ACC112 (cell line): Measurements from ENCODE around the gene TADA3.

ENCODE experiments used
- H2AFZ ChIP-seq: fragments of 200-600 bp; sonication (generic); one replicate; pipeline ENCODE4 v1.6.0; 2017; ENCODE audit warnings: antibody characterized with exemption, low read length; ENCODE audit not compliant: unreplicated experiment
- H3K27ac ChIP-seq: fragments of 200-600 bp; sonication (generic); 2 replicates; pipeline ENCODE4 v1.5.1; 2014; ENCODE audit warnings: low read depth, mild to moderate bottlenecking, antibody characterized with exemption, low read length, moderate library complexity
- H3K27me3 ChIP-seq: fragments of 200-600 bp; sonication (generic); 2 replicates; pipeline ENCODE4 v1.6.1; 2014; ENCODE audit warnings: mild to moderate bottlenecking, antibody characterized with exemption, low read length, moderate library complexity, mixed read lengths; ENCODE audit not compliant: insufficient read depth
- H3K36me3 ChIP-seq: fragments of 200-600 bp; sonication (generic); 2 replicates; pipeline ENCODE4 v1.6.1; 2016; ENCODE audit warnings: mild to moderate bottlenecking, antibody characterized with exemption, low read length, moderate library complexity, mixed read lengths; ENCODE audit not compliant: insufficient read depth
- H3K4me1 ChIP-seq: fragments of 200-600 bp; sonication (generic); one replicate; pipeline ENCODE4 v1.6.1; 2016; ENCODE audit warnings: low read length, mixed read lengths; ENCODE audit not compliant: insufficient read depth, unreplicated experiment, control insufficient read depth
- H3K4me3 ChIP-seq: fragments of 200-600 bp; sonication (generic); 2 replicates; pipeline ENCODE4 v1.5.1; 2014; ENCODE audit warnings: mild to moderate bottlenecking, low read depth, low read length
- H3K79me2 ChIP-seq: fragments of 200-600 bp; sonication (generic); one replicate; pipeline ENCODE4 v1.6.0; 2016; ENCODE audit warnings: low read length; ENCODE audit not compliant: control insufficient read depth, unreplicated experiment, insufficient read depth

TADA3 gene

DNA sequence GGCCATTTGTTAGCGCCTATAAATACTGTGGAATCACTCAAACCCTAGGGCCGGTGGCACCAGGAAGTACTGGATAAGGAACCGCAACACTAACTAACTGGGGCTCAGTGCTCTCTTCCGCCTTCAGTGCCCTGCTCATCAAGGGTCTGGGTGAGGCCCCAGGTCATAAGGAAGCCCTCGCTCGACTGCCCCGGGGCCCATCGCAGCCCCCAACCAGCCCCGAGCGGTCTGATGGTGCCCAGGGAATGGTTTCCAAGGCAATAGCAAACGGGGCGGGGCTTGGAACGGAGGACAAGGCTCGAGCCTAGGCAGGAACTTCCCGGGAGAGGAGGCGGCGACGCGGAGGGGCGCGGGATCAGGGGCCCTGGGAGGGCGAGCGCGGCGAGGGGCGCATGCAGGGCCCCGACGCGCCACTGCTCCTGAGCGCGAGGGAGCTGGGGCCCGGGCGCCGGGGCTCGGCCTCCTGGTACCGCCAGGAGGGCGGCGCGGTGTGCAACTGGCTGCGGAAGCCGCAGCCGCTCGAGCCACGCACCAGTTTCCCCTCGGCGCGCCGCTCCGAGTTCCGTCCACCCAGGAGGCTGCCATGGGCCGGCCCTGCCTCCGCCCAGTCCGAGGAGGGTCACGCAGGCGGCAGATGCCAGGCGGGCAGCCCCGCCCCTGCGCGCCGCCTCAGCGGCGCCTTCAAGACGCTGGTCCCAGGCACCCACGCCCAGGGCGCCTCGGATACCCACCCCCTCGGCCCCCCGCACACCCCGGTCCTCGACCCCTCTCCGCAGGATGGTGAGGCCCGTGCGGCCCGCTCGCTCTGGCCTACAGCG lies 17.6 kb upstream of the TADA3 start, which contains the start of gene TTLL3:
TSS of gene TTLL3 (plus strand) at position 648 of the 818 bp plus-strand sequence. CDS start 400 bp downstream, outside the sequence.
- Histone ChIP-seq H2AFZ (peak within 1 kb of the TSS; percentile 57), H3K79me2 (no peaks in the 10 kb centered on the region), H3K36me3 (peaks cover 13% of the 10 kb centered on the region; the same call in 1 of the 2 replicates), H3K27me3 (no peaks in the 10 kb centered on the region), H3K4me1 (peaks cover 25% of the 10 kb centered on the region), H3K4me3 (peak within 1 kb of the TSS; percentile 76), H3K27ac (peak within 1 kb of the TSS; percentile 79)

DNA sequence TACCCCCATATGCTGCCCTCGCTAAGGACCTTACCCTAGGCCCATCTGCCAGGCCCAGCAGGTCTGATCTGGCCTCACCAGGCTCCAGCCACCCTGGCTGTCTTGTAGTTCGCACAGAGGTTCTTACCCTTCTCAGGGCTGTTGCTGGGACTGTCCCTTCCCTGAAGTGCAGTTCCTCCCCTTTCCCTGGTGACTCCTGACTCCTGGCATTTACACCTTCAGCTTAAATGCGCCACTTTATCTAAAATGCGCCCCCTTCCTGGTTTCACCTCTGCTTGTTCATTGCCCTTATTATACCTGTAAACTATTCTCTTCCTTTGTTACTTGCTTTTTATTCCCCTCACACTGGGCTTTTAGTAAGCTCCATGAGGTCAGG lies 17.0 kb upstream of the TADA3 start:
- H3K79me2 ChIP-seq: no peaks in the 10 kb centered on the region
- H3K4me1 ChIP-seq: peaks cover 25% of the 10 kb centered on the region
- peak overlapping the region; percentile 76 for H3K4me3 ChIP-seq
- H3K36me3 ChIP-seq: peaks cover 19% of the 10 kb centered on the region; the same call in 1 of the 2 replicates
- H3K27me3 ChIP-seq: no peaks in the 10 kb centered on the region
- no peak overlapping the region for H2AFZ ChIP-seq
- peak overlapping the region; percentile 79 for H3K27ac ChIP-seq

DNA sequence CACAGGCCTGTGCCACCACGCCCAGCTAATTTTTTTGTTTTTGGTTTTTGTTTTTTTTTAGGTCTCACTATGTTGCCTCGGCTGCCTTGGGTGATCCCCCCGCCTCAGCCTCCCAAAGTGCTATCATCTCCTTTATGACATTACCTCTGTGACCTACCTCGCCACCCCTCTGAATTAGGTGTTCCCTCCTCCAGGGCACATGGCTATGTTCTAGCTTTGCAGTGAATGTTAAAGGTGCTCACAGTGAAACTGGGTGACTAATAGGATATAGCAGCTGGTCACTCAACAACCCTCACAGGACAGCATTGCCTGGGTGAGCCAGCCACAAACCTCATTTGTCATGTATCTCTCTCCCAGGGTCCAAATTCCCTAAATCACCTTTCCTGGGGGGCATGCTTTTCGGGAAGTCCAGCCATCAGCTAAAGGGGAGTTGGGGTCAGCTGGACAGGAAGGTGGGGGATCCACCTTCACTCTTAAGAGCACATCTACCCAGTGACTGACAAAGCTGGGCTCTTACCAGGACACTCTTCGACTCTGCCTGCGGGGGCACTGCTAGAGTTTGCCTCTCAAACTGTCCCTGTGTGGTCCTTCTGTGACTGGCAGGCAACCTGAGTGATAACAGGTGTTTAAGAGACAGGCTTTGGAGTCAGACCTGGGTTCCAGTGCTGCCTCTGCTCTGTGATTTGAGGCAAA lies 16.2 kb upstream of the TADA3 start:
- H3K4me1 ChIP-seq: peaks cover 25% of the 10 kb centered on the region
- no peaks in the 10 kb centered on the region for H3K27me3 ChIP-seq
- H3K4me3 ChIP-seq: no peak overlapping the region
- H3K79me2 ChIP-seq: peaks cover 4% of the 10 kb centered on the region
- no peak overlapping the region for H2AFZ ChIP-seq
- H3K27ac ChIP-seq: peak overlapping the region; percentile 79
- H3K36me3 ChIP-seq: peaks cover 24% of the 10 kb centered on the region

DNA sequence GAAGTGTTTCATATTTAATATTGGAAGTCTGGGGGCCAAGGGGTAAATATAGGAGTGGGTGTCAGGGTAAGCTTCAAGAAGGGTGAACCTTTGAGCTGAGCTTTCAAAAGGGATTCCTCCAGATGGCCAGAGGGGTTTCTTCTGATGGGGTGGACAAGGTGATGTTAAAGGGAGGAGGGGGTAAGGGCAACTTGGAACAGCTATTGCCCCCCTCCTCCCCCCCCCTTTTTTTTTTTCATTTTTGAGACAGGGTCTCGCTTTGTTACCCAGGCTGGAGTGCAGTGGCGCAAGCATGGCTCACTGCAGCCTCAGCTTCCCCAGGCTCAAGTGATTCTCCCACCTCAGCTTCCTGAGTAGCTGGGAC lies 15.7 kb upstream of the TADA3 start:
- no peaks in the 10 kb centered on the region for H3K27me3 ChIP-seq
- H3K36me3 ChIP-seq: peaks cover 29% of the 10 kb centered on the region
- no peak overlapping the region for H2AFZ ChIP-seq
- no peak overlapping the region for H3K4me3 ChIP-seq
- H3K79me2 ChIP-seq: peaks cover 5% of the 10 kb centered on the region
- H3K27ac ChIP-seq: no peak overlapping the region
- peaks cover 25% of the 10 kb centered on the region for H3K4me1 ChIP-seq

DNA sequence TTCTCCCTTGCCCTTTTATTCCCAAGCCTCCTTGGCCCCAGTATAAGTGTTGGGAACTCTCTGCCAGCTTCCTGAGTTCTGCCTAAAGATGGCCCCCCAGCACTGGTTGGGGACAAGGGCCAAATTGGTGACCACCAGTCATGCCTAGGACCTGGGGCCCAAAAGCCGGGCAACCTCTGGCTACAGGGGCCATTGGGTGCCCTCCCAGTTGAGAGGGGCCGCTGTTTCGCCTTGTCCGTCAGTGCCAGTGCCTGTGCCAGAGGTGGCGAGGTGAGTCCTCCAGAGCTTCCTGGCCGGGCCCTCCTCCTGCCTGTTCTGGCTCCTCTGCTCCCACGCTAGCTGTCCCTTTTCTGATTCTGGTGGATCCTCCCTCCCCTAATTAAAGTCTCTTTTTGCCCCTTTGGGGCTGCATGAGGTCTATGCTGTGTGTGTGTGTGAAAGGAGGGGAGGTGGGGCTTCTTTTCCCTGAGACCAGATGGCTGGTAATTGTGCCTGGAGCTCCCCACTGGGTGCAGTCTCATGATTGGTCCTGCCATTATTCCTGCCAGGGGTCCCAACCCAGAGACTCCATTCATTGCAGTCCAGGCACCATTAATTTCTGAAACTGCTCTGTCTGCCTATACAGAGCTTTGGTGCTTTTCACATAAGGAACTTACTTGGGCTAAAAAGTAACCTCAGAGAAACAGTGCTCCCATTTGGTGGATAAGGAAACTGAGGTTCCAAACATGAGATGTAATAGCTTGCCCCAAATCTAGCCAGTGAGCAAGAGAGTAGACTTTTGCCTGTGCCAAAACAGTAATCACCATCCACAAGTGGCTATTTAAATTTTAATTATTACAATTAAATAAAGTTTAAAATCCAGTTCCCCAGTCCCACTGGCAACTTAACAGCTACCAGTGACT lies 14.7 kb upstream of the TADA3 start:
- Histone ChIP-seq H3K27ac (no peak overlapping the region), H3K4me1 (peaks cover 25% of the 10 kb centered on the region)

GRCh38 chr3:9806137-9806536 lies 13.9 kb upstream of the TADA3 start:
- Histone ChIP-seq H3K27me3 (no peaks in the 10 kb centered on the region), H3K4me1 (peaks cover 22% of the 10 kb centered on the region), H3K79me2 (peaks cover 5% of the 10 kb centered on the region), H3K36me3 (peaks cover 35% of the 10 kb centered on the region), H3K27ac (no peak overlapping the region), H3K4me3 (no peak overlapping the region), H2AFZ (no peak overlapping the region)

More for the DNA sequence above, 14.7 kb upstream of the TADA3 start:
- Histone ChIP-seq H3K27me3 (no peaks in the 10 kb centered on the region), H3K4me3 (no peak overlapping the region), H2AFZ (no peak overlapping the region), H3K79me2 (peaks cover 5% of the 10 kb centered on the region), H3K36me3 (peaks cover 29% of the 10 kb centered on the region)

DNA sequence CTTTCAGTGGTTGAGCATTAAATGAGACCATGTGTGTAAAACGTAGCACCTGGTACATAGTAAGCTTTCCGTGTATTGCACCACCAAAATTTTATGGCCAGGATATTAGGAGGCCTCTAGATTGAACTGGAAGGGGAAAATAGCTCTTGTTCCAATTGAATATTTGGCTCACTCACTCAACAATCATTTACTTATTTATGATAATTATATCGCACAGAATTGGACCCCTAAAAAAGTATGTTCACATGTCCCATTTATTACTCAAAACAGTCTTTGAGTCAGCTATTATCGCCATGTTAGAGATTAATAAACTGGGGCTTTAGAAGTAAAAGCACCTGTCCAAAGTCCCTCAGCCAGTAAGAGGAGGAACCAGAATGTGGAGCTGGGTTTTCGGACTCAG lies 12.7 kb upstream of the TADA3 start:
- Histone ChIP-seq H3K4me3 (no peak overlapping the region), H2AFZ (no peak overlapping the region), H3K4me1 (peaks cover 16% of the 10 kb centered on the region), H3K79me2 (peaks cover 5% of the 10 kb centered on the region), H3K27ac (no peak overlapping the region), H3K36me3 (peaks cover 39% of the 10 kb centered on the region), H3K27me3 (no peaks in the 10 kb centered on the region)

DNA sequence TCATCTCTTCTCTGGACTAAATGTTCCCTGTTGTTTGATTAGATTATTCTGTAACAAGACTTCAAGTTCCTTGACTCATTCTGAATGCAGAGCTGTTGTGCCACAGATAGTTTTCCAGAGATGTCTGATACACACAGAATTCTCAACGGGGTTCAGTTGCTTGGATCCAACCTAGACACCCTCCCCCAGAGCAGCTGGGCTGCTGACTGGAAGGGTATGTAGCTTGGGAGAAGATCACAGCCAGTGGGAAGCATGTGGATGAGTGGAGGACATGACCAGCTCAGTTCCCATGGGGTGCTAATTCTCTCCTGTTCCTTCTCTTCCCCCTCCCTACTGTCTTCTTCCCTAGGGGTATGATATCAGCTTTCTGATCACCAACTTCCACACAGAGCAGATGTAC lies 11.2 kb upstream of the TADA3 start:
- H3K4me1 ChIP-seq: peaks cover 5% of the 10 kb centered on the region
- H3K27ac ChIP-seq: no peak overlapping the region
- peaks cover 5% of the 10 kb centered on the region for H3K79me2 ChIP-seq
- no peak overlapping the region for H2AFZ ChIP-seq
- H3K36me3 ChIP-seq: peaks cover 44% of the 10 kb centered on the region
- no peaks in the 10 kb centered on the region for H3K27me3 ChIP-seq
- no peak overlapping the region for H3K4me3 ChIP-seq

GRCh38 chr3:9800529-9800928 lies 8.3 kb upstream of the TADA3 start:
- Histone ChIP-seq H3K27me3 (no peaks in the 10 kb centered on the region), H3K4me3 (no peak overlapping the region), H3K4me1 (no peaks in the 10 kb centered on the region), H2AFZ (no peak overlapping the region), H3K79me2 (peaks cover 24% of the 10 kb centered on the region), H3K27ac (no peak overlapping the region), H3K36me3 (peaks cover 50% of the 10 kb centered on the region)

GRCh38 chr3:9797196-9797945 lies 5.1 kb upstream of the TADA3 start:
- no peaks in the 10 kb centered on the region for H3K27me3 ChIP-seq
- H3K36me3 ChIP-seq: peaks cover 27% of the 10 kb centered on the region
- no peak overlapping the region for H2AFZ ChIP-seq
- no peak overlapping the region for H3K4me3 ChIP-seq
- H3K79me2 ChIP-seq: peaks cover 45% of the 10 kb centered on the region
- no peak overlapping the region for H3K27ac ChIP-seq
- H3K4me1 ChIP-seq: peaks cover 9% of the 10 kb centered on the region
